GM23338 (cell line): ENCODE data around the gene FAM9A.

Source experiments
- CREB1 ChIP-seq: fragments of 250-450 bp; sonication (Bioruptor Pico); IDR thresholded peaks from 2 replicates; pipeline ENCODE4 v1.5.0; 2020; ENCODE audit warnings: low read depth, mild to moderate bottlenecking, moderate library complexity
- EZH2 ChIP-seq: fragments of 200-600 bp; sonication (generic); IDR thresholded peaks from one replicate; pipeline ENCODE4 v1.8.0; 2017; ENCODE audit warnings: antibody characterized with exemption, mild to moderate bottlenecking, low read depth; ENCODE audit not compliant: unreplicated experiment
- EZH2phosphoT487 ChIP-seq: fragments of 200-600 bp; sonication (generic); IDR thresholded peaks from one replicate; pipeline ENCODE4 v1.8.1; 2018; ENCODE audit warnings: antibody characterized with exemption; ENCODE audit not compliant: unreplicated experiment
- JUNB ChIP-seq: IDR thresholded peaks from one replicate; pipeline ENCODE4 v1.6.1; 2016; ENCODE audit warnings: antibody characterized with exemption; ENCODE audit not compliant: unreplicated experiment
- NANOG ChIP-seq: IDR thresholded peaks from 2 replicates; pipeline ENCODE4 v1.6.1; 2016; ENCODE audit warnings: antibody characterized with exemption, borderline replicate concordance
- POLR2AphosphoS5 ChIP-seq: IDR thresholded peaks from 2 replicates; pipeline ENCODE4 v1.6.1; 2016; ENCODE audit warnings: antibody characterized with exemption, low read depth
- STAT1 ChIP-seq: IDR thresholded peaks from one replicate; pipeline ENCODE4 v1.6.1; 2016; ENCODE audit warnings: antibody characterized with exemption; ENCODE audit not compliant: unreplicated experiment
- ZNF114 ChIP-seq: fragments of 250-450 bp; sonication (Bioruptor Pico); IDR thresholded peaks from 2 replicates; pipeline ENCODE4 v1.5.0; 2020; ENCODE audit warnings: mild to moderate bottlenecking, moderate library complexity
- ZNF331 ChIP-seq: fragments of 250-450 bp; sonication (Bioruptor Pico); IDR thresholded peaks from 2 replicates; pipeline ENCODE4 v1.5.0; 2020; ENCODE audit warnings: low read depth, mild to moderate bottlenecking, moderate library complexity
- TF ChIP-seq, protein P1 (sequence below), 2 experiments: fragments of 200-600 bp in 1 of 2; sonication (generic) in 1 of 2; conservative IDR thresholded peaks; 2 replicates each; pipeline versions ENCODE4 v1.5.1 to v1.6.1; 2016 to 2017; ENCODE audit warnings: antibody characterized with exemption in 2 of 2, low read depth in 2 of 2, mild to moderate bottlenecking in 2 of 2, moderate library complexity in 1 of 2
- TF ChIP-seq, protein P2 (sequence below): IDR thresholded peaks from one replicate; pipeline ENCODE4 v1.6.1; 2018; ENCODE audit warnings: antibody characterized with exemption; ENCODE audit not compliant: unreplicated experiment
- TF ChIP-seq, protein P3 (sequence below): IDR thresholded peaks from 2 replicates; pipeline ENCODE4 v1.6.1; 2016; ENCODE audit warnings: antibody characterized with exemption
- TF ChIP-seq, protein P4 (sequence below): fragments of 250-450 bp; sonication (Bioruptor Pico); IDR thresholded peaks from 2 replicates; pipeline ENCODE4 v1.5.0; 2020; ENCODE audit warnings: mild to moderate bottlenecking, moderate library complexity

DNA sequence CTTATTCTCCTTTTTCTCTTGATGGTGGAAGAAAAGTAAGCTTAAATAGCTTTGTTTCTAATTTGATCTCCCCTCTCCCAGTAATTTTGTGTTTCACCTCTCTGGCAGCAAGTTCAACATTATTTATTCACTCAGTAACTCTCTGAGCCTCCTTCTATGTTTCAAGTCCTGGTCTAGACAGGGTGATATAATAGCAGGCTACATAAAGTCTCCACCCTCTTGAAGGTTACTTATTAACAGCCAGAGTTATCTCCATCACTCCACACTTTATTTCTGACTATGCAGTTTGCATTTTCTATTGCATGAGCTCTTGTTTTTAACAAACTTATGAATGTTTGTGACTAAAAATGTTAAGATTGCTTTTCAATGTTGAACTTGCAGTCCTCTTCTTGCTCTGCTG lies 51.5 kb downstream of the FAM9A start:
- TF ChIP-seq, protein P1, sequence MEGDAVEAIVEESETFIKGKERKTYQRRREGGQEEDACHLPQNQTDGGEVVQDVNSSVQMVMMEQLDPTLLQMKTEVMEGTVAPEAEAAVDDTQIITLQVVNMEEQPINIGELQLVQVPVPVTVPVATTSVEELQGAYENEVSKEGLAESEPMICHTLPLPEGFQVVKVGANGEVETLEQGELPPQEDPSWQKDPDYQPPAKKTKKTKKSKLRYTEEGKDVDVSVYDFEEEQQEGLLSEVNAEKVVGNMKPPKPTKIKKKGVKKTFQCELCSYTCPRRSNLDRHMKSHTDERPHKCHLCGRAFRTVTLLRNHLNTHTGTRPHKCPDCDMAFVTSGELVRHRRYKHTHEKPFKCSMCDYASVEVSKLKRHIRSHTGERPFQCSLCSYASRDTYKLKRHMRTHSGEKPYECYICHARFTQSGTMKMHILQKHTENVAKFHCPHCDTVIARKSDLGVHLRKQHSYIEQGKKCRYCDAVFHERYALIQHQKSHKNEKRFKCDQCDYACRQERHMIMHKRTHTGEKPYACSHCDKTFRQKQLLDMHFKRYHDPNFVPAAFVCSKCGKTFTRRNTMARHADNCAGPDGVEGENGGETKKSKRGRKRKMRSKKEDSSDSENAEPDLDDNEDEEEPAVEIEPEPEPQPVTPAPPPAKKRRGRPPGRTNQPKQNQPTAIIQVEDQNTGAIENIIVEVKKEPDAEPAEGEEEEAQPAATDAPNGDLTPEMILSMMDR (conservative IDR thresholded peaks at IDR 0.05; ENCODE audit: low read depth in 2 of 2) = no peak
- no peak for TF ChIP-seq EZH2phosphoT487
- TF ChIP-seq EZH2 = no peak
- TF ChIP-seq, protein P2, sequence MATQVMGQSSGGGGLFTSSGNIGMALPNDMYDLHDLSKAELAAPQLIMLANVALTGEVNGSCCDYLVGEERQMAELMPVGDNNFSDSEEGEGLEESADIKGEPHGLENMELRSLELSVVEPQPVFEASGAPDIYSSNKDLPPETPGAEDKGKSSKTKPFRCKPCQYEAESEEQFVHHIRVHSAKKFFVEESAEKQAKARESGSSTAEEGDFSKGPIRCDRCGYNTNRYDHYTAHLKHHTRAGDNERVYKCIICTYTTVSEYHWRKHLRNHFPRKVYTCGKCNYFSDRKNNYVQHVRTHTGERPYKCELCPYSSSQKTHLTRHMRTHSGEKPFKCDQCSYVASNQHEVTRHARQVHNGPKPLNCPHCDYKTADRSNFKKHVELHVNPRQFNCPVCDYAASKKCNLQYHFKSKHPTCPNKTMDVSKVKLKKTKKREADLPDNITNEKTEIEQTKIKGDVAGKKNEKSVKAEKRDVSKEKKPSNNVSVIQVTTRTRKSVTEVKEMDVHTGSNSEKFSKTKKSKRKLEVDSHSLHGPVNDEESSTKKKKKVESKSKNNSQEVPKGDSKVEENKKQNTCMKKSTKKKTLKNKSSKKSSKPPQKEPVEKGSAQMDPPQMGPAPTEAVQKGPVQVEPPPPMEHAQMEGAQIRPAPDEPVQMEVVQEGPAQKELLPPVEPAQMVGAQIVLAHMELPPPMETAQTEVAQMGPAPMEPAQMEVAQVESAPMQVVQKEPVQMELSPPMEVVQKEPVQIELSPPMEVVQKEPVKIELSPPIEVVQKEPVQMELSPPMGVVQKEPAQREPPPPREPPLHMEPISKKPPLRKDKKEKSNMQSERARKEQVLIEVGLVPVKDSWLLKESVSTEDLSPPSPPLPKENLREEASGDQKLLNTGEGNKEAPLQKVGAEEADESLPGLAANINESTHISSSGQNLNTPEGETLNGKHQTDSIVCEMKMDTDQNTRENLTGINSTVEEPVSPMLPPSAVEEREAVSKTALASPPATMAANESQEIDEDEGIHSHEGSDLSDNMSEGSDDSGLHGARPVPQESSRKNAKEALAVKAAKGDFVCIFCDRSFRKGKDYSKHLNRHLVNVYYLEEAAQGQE = no peak
- no peak for TF ChIP-seq NANOG
- no peak for TF ChIP-seq POLR2AphosphoS5
- no peak for TF ChIP-seq JUNB
- TF ChIP-seq, protein P3, sequence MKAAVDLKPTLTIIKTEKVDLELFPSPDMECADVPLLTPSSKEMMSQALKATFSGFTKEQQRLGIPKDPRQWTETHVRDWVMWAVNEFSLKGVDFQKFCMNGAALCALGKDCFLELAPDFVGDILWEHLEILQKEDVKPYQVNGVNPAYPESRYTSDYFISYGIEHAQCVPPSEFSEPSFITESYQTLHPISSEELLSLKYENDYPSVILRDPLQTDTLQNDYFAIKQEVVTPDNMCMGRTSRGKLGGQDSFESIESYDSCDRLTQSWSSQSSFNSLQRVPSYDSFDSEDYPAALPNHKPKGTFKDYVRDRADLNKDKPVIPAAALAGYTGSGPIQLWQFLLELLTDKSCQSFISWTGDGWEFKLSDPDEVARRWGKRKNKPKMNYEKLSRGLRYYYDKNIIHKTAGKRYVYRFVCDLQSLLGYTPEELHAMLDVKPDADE = no peak
- no peak for TF ChIP-seq ZNF331 (CRISPR knock-in tag)
- no peak for TF ChIP-seq CREB1
- no peak for TF ChIP-seq ZNF114
- TF ChIP-seq STAT1 = no peak
- TF ChIP-seq, protein P4, sequence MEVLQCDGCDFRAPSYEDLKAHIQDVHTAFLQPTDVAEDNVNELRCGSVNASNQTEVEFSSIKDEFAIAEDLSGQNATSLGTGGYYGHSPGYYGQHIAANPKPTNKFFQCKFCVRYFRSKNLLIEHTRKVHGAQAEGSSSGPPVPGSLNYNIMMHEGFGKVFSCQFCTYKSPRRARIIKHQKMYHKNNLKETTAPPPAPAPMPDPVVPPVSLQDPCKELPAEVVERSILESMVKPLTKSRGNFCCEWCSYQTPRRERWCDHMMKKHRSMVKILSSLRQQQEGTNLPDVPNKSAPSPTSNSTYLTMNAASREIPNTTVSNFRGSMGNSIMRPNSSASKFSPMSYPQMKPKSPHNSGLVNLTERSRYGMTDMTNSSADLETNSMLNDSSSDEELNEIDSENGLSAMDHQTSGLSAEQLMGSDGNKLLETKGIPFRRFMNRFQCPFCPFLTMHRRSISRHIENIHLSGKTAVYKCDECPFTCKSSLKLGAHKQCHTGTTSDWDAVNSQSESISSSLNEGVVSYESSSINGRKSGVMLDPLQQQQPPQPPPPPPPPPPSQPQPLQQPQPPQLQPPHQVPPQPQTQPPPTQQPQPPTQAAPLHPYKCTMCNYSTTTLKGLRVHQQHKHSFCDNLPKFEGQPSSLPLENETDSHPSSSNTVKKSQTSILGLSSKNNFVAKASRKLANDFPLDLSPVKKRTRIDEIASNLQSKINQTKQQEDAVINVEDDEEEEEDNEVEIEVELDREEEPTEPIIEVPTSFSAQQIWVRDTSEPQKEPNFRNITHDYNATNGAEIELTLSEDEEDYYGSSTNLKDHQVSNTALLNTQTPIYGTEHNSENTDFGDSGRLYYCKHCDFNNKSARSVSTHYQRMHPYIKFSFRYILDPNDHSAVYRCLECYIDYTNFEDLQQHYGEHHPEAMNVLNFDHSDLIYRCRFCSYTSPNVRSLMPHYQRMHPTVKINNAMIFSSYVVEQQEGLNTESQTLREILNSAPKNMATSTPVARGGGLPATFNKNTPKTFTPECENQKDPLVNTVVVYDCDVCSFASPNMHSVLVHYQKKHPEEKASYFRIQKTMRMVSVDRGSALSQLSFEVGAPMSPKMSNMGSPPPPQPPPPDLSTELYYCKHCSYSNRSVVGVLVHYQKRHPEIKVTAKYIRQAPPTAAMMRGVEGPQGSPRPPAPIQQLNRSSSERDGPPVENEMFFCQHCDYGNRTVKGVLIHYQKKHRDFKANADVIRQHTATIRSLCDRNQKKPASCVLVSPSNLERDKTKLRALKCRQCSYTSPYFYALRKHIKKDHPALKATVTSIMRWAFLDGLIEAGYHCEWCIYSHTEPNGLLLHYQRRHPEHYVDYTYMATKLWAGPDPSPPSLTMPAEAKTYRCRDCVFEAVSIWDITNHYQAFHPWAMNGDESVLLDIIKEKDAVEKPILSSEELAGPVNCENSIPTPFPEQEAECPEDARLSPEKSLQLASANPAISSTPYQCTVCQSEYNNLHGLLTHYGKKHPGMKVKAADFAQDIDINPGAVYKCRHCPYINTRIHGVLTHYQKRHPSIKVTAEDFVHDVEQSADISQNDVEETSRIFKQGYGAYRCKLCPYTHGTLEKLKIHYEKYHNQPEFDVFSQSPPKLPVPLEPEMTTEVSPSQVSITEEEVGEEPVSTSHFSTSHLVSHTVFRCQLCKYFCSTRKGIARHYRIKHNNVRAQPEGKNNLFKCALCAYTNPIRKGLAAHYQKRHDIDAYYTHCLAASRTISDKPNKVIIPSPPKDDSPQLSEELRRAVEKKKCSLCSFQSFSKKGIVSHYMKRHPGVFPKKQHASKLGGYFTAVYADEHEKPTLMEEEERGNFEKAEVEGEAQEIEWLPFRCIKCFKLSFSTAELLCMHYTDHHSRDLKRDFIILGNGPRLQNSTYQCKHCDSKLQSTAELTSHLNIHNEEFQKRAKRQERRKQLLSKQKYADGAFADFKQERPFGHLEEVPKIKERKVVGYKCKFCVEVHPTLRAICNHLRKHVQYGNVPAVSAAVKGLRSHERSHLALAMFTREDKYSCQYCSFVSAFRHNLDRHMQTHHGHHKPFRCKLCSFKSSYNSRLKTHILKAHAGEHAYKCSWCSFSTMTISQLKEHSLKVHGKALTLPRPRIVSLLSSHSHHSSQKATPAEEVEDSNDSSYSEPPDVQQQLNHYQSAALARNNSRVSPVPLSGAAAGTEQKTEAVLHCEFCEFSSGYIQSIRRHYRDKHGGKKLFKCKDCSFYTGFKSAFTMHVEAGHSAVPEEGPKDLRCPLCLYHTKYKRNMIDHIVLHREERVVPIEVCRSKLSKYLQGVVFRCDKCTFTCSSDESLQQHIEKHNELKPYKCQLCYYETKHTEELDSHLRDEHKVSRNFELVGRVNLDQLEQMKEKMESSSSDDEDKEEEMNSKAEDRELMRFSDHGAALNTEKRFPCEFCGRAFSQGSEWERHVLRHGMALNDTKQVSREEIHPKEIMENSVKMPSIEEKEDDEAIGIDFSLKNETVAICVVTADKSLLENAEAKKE (CRISPR knock-in tag) = no peak
